Thoracic aorta (tissue), 2 donors: ENCODE measurements around the gene C1orf174. TPM values are rescaled to one million over a fixed set of nuclear protein-coding genes. Genes with fewer than 3 reads are reported as not detected.

ENCODE experiments used
- ATAC-seq: fragments of 150-250 bp; one replicate; pipeline ENCODE4 v1.8.0; 2017; ENCODE audit warnings: low read depth; ENCODE audit not compliant: insufficient number of reproducible peaks, low FRiP score
- DNase-seq: peaks from one replicate; pipeline ENCODE4 v3.0.0-alpha.2; 2020; ENCODE audit warnings: low spot score
- H3K27ac ChIP-seq, 2 donors: fragments of 200-600 bp; sonication (generic); 1 replicate in 1 of 2; 2 replicates in 1 of 2; pipeline ENCODE4 v1.5.1; 2016; ENCODE audit warnings: mild to moderate bottlenecking in 2 of 2, moderate library complexity in 2 of 2
- H3K27me3 ChIP-seq: fragments of 200-600 bp; sonication (generic); replicated peaks from 2 replicates; pipeline ENCODE4 v1.6.0; 2016; ENCODE audit warnings: mild to moderate bottlenecking; ENCODE audit not compliant: insufficient read depth
- H3K36me3 ChIP-seq: fragments of 200-600 bp; sonication (generic); one replicate; pipeline ENCODE4 v1.5.1; 2016
- H3K4me1 ChIP-seq, 2 donors: fragments of 200-600 bp; sonication (generic); 1 replicate in 1 of 2; 2 replicates in 1 of 2; pipeline versions ENCODE4 v1.5.1 to v1.6.0; 2016; ENCODE audit warnings: low read depth in 2 of 2, mild to moderate bottlenecking in 1 of 2; ENCODE audit not compliant: control insufficient read depth in 1 of 2
- H3K4me3 ChIP-seq: fragments of 200-600 bp; sonication (generic); 2 replicates; pipeline ENCODE4 v1.5.1; 2016; ENCODE audit warnings: mild to moderate bottlenecking
- H3K9me3 ChIP-seq: fragments of 200-600 bp; sonication (generic); 2 replicates; pipeline ENCODE4 v1.5.1; 2016
- CTCF ChIP-seq: fragments of 200-600 bp; sonication (generic); IDR thresholded peaks from one replicate; pipeline ENCODE4 v1.5.1; 2019; ENCODE audit warnings: antibody characterized with exemption
- total RNA-seq, 2 donors: library from RNA; depleted of rRNA; stranded (reverse); fragments of >200 nt; gene quantifications; one replicate each; pipeline versions ENCODE4 v1.1.0 to v1.2.3, GENCODE V29; 2016

Gene C1orf174
- total RNA-seq, 2 donors from 2014 or later: 15.3 to 19.0 TPM

GRCh38 chr1:3883194-3883925, 16.7 kb downstream of the C1orf174 start:
- TF ChIP-seq CTCF: no peak
- Histone ChIP-seq H3K36me3 (peaks cover 39% of the 10 kb centered on the region), H3K4me3 (no peak overlapping the region)

GRCh38 chr1:3881193-3881480, 18.9 kb downstream of the C1orf174 start:
- no peaks in the 10 kb centered on the region for H3K4me1 ChIP-seq
- no peaks in the 10 kb centered on the region for H3K27me3 ChIP-seq
- H3K27ac ChIP-seq: no peak overlapping the region
- ATAC-seq (no peak), DNase-seq (no peak)
- no peak for TF ChIP-seq CTCF
- no peak overlapping the region for H3K4me3 ChIP-seq
- H3K9me3 ChIP-seq: peaks cover 6% of the 10 kb centered on the region
- H3K36me3 ChIP-seq: peaks cover 35% of the 10 kb centered on the region

More at GRCh38 chr1:3883194-3883925, 16.7 kb downstream of the C1orf174 start:
- H3K27me3 ChIP-seq: no peaks in the 10 kb centered on the region
- DNase-seq: no peak
- H3K9me3 ChIP-seq: peaks cover 6% of the 10 kb centered on the region
- no peak for ATAC-seq
- no peak overlapping the region for H3K27ac ChIP-seq
- no peaks in the 10 kb centered on the region for H3K4me1 ChIP-seq

- peaks cover 37% of the 10 kb centered on the region for H3K36me3 ChIP-seq
- H3K27me3 ChIP-seq: no peaks in the 10 kb centered on the region
- DNase-seq (no peak), ATAC-seq (no peak)
- no peak overlapping the region for H3K27ac ChIP-seq
- TF ChIP-seq CTCF: no peak
- no peak overlapping the region for H3K4me3 ChIP-seq
- H3K4me1 ChIP-seq: no peaks in the 10 kb centered on the region
- peaks cover 6% of the 10 kb centered on the region for H3K9me3 ChIP-seq
Measured at GRCh38 chr1:3880429-3881192, 19.5 kb downstream of the C1orf174 start.

GRCh38 chr1:3879787-3880428, 20.2 kb downstream of the C1orf174 start:
- H3K27me3 ChIP-seq: no peaks in the 10 kb centered on the region
- DNase-seq: no peak

More at GRCh38 chr1:3879787-3880428, 20.2 kb downstream of the C1orf174 start:
- no peak for ATAC-seq
- H3K36me3 ChIP-seq: peaks cover 43% of the 10 kb centered on the region
- peaks cover 6% of the 10 kb centered on the region for H3K9me3 ChIP-seq
- TF ChIP-seq CTCF: no peak
- no peak overlapping the region for H3K4me3 ChIP-seq
- H3K4me1 ChIP-seq: no peaks in the 10 kb centered on the region
- no peak overlapping the region for H3K27ac ChIP-seq
